NT2/D1 (cell line): ENCODE data around the gene DEFB126.
"Not testable (repeated sequence)": the region's sequence is repeated elsewhere in the genome, so short reads cannot be mapped to it uniquely, and the experiment has no call there.

Experiments
- SUZ12 ChIP-seq: IDR thresholded peaks from 2 replicates; pipeline ENCODE4 v1.6.1; 2011; ENCODE audit not compliant: insufficient read length, insufficient read depth; ENCODE audit errors: extremely low read depth
- ZNF274 ChIP-seq: IDR thresholded peaks from 2 replicates; pipeline ENCODE4 v1.6.1; 2011; ENCODE audit warnings: mild to moderate bottlenecking, low read depth, low read length

- not testable (repeated sequence) for TF ChIP-seq SUZ12, ZNF274
These were observed 12.5 kb upstream of the DEFB126 start for GRCh38 chr20:129786-130323.
